Measurements from ENCODE around the gene LINGO3. TPM values are rescaled to one million over a fixed set of nuclear protein-coding genes. Genes with fewer than 3 reads are reported as not detected.

The LINGO3 gene
- total RNA-seq, 1 donor from 2014 or later: not detected

GRCh38 chr19:2323707-2324106 is 15.8 kb upstream of the LINGO3 start:
- H3K4me3 ChIP-seq: no peak overlapping the region
- peaks cover 18% of the 10 kb centered on the region for H3K4me1 ChIP-seq
- no peaks in the 10 kb centered on the region for H3K27me3 ChIP-seq
- H3K27ac ChIP-seq: no peak overlapping the region
- intact Hi-C loops (cut with DNase I): no loop called here
- DNase-seq (ENCODE audit: extremely low spot score in 2 of 2): no peak
- no peaks in the 10 kb centered on the region for H3K9me3 ChIP-seq
- no peak for TF ChIP-seq CTCF (IDR thresholded peaks at IDR 0.05)
- peaks cover 0 to 25% of the 10 kb centered on the region in 2 donors for H3K36me3 ChIP-seq

GRCh38 chr19:2321565-2322283 is 13.8 kb upstream of the LINGO3 start:
- no peak for TF ChIP-seq POLR2A (IDR thresholded peaks at IDR 0.05)
- no peak for TF ChIP-seq CTCF (IDR thresholded peaks at IDR 0.05)
- TF ChIP-seq POLR2AphosphoS5 (IDR thresholded peaks at IDR 0.05; ENCODE audit: insufficient read depth in 1 of 2, low read depth in 1 of 2): no peak
- intact Hi-C loops (cut with DNase I): no loop called here
- Histone ChIP-seq H3K36me3 (peaks cover 0 to 25% of the 10 kb centered on the region in 2 donors), H3K4me3 (no peak overlapping the region), H3K27ac (no peak overlapping the region), H3K4me1 (peaks cover 5% of the 10 kb centered on the region), H3K9me3 (no peaks in the 10 kb centered on the region), H3K27me3 (no peaks in the 10 kb centered on the region)
- DNase-seq (ENCODE audit: extremely low spot score in 2 of 2): no peak

- Histone ChIP-seq H3K4me1 (no peaks in the 10 kb centered on the region), H3K27ac (no peak overlapping the region), H3K27me3 (no peaks in the 10 kb centered on the region), H3K36me3 (peaks cover 0 to 25% of the 10 kb centered on the region in 2 donors), H3K4me3 (no peak overlapping the region), H3K9me3 (no peaks in the 10 kb centered on the region)
- intact Hi-C loops (cut with DNase I): no loop called here
- no peak for DNase-seq (ENCODE audit: extremely low spot score in 2 of 2)
- TF ChIP-seq CTCF (IDR thresholded peaks at IDR 0.05): no peak
- TF ChIP-seq POLR2A (IDR thresholded peaks at IDR 0.05): no peak
- TF ChIP-seq POLR2AphosphoS5 (IDR thresholded peaks at IDR 0.05; ENCODE audit: insufficient read depth in 1 of 2, low read depth in 1 of 2): no peak
Observed at GRCh38 chr19:2320939-2321338, 13.0 kb upstream of the LINGO3 start.

- Histone ChIP-seq H3K27ac (no peak overlapping the region), H3K36me3 (peaks cover 0 to 25% of the 10 kb centered on the region in 2 donors), H3K4me3 (no peak overlapping the region), H3K4me1 (no peaks in the 10 kb centered on the region), H3K9me3 (peaks cover 3% of the 10 kb centered on the region), H3K27me3 (no peaks in the 10 kb centered on the region)
- intact Hi-C loops (cut with DNase I): no loop called here
- DNase-seq (ENCODE audit: extremely low spot score in 2 of 2): no peak
- TF ChIP-seq CTCF (IDR thresholded peaks at IDR 0.05) (no peak), POLR2AphosphoS5 (IDR thresholded peaks at IDR 0.05; ENCODE audit: insufficient read depth in 1 of 2, low read depth in 1 of 2) (no peak), POLR2A (IDR thresholded peaks at IDR 0.05) (no peak)
Observed at GRCh38 chr19:2320049-2320448, 12.1 kb upstream of the LINGO3 start.

GRCh38 chr19:2319551-2319950 is 11.6 kb upstream of the LINGO3 start:
- H3K4me1 ChIP-seq: no peaks in the 10 kb centered on the region
- H3K27ac ChIP-seq: no peak overlapping the region
- no peak for TF ChIP-seq POLR2A (IDR thresholded peaks at IDR 0.05)
- TF ChIP-seq POLR2AphosphoS5 (IDR thresholded peaks at IDR 0.05; ENCODE audit: insufficient read depth in 1 of 2, low read depth in 1 of 2): no peak
- no peak for TF ChIP-seq CTCF (IDR thresholded peaks at IDR 0.05)
- intact Hi-C loops (cut with DNase I): no loop called here
- H3K27me3 ChIP-seq: no peaks in the 10 kb centered on the region
- peaks cover 0 to 25% of the 10 kb centered on the region in 2 donors for H3K36me3 ChIP-seq
- peaks cover 7% of the 10 kb centered on the region for H3K9me3 ChIP-seq
- DNase-seq (ENCODE audit: extremely low spot score in 2 of 2): no peak
- H3K4me3 ChIP-seq: no peak overlapping the region
